Smooth muscle cell (in vitro differentiated cells): ENCODE measurements around the gene ALOX5. TPM values are rescaled to one million over a fixed set of nuclear protein-coding genes. Genes with fewer than 3 reads are reported as not detected.

Source experiments
- DNase-seq: peaks from one replicate; lab custom pipeline; 2025; ENCODE audit not compliant: unreplicated experiment; lab: John Stamatoyannopoulos, UW
- H2AFZ ChIP-seq: fragments of 200-600 bp; sonication (generic); 2 replicates; pipeline ENCODE4 v1.6.0; 2016; ENCODE audit warnings: antibody characterized with exemption, low read depth, mild to moderate bottlenecking
- H3F3A ChIP-seq: fragments of 200-600 bp; sonication (generic); 2 replicates; pipeline ENCODE4 v1.6.0; 2017; ENCODE audit warnings: antibody characterized with exemption, low read depth
- H3K27ac ChIP-seq: fragments of 200-600 bp; sonication (generic); 2 replicates; pipeline ENCODE4 v1.5.1; 2016; ENCODE audit warnings: low read depth, mild to moderate bottlenecking
- H3K27me3 ChIP-seq: fragments of 200-600 bp; sonication (generic); 2 replicates; pipeline ENCODE4 v1.6.1; 2016; ENCODE audit warnings: low read depth, mild to moderate bottlenecking
- H3K36me3 ChIP-seq: fragments of 200-600 bp; sonication (generic); 2 replicates; pipeline ENCODE4 v1.5.1; 2016; ENCODE audit warnings: low read depth
- H3K4me1 ChIP-seq: fragments of 200-600 bp; sonication (generic); 2 replicates; pipeline ENCODE4 v1.5.1; 2016; ENCODE audit warnings: low read depth
- H3K4me2 ChIP-seq: fragments of 200-600 bp; sonication (generic); 2 replicates; pipeline ENCODE4 v1.6.0; 2016; ENCODE audit warnings: mild to moderate bottlenecking
- H3K4me3 ChIP-seq: fragments of 200-600 bp; sonication (generic); 2 replicates; pipeline ENCODE4 v1.5.1; 2016; ENCODE audit warnings: mild to moderate bottlenecking
- H3K79me2 ChIP-seq: fragments of 200-600 bp; sonication (generic); 2 replicates; pipeline ENCODE4 v1.6.0; 2016; ENCODE audit warnings: low read depth, mild to moderate bottlenecking
- H3K9ac ChIP-seq: fragments of 200-600 bp; sonication (generic); 2 replicates; pipeline ENCODE4 v1.6.0; 2016; ENCODE audit warnings: low read depth
- H3K9me3 ChIP-seq: fragments of 200-600 bp; sonication (generic); replicated peaks from 2 replicates; pipeline ENCODE4 v1.5.1; 2016; ENCODE audit warnings: low read depth
- H4K20me1 ChIP-seq: fragments of 200-600 bp; sonication (generic); 2 replicates; pipeline ENCODE4 v1.6.0; 2016; ENCODE audit warnings: low read depth
- WGBS: methylation state at CpG from one replicate; pipeline ENCODE4 v1.1.7; 2016; ENCODE audit warnings: low lambda C conversion rate; 5-methylcytosine and 5-hydroxymethylcytosine counted together
- polyA plus RNA-seq: library from polyadenylated mRNA; unstranded; fragments of >200 nt; fragmentation: Nextera tagmentation; extraction: Ambion mirVana; gene quantifications from 2 replicates; pipeline ENCODE4 v1.2.1, GENCODE V29; 2016
- total RNA-seq: library from RNA; depleted of rRNA; stranded (reverse); fragments of >200 nt; gene quantifications from 2 replicates; pipeline ENCODE4 v1.2.3, GENCODE V29; 2014
- TF ChIP-seq, protein P1 (sequence below): fragments of 200-600 bp; sonication (generic); IDR thresholded peaks from 2 replicates; pipeline ENCODE4 v1.5.1; 2017; ENCODE audit warnings: borderline replicate concordance, mild to moderate bottlenecking, antibody characterized with exemption; ENCODE audit not compliant: insufficient read depth, poor library complexity, severe bottlenecking

Gene ALOX5
- total and polyA plus RNA-seq, 2 experiments from 2014 or later = 0.18 TPM; not detected in 1

DNA sequence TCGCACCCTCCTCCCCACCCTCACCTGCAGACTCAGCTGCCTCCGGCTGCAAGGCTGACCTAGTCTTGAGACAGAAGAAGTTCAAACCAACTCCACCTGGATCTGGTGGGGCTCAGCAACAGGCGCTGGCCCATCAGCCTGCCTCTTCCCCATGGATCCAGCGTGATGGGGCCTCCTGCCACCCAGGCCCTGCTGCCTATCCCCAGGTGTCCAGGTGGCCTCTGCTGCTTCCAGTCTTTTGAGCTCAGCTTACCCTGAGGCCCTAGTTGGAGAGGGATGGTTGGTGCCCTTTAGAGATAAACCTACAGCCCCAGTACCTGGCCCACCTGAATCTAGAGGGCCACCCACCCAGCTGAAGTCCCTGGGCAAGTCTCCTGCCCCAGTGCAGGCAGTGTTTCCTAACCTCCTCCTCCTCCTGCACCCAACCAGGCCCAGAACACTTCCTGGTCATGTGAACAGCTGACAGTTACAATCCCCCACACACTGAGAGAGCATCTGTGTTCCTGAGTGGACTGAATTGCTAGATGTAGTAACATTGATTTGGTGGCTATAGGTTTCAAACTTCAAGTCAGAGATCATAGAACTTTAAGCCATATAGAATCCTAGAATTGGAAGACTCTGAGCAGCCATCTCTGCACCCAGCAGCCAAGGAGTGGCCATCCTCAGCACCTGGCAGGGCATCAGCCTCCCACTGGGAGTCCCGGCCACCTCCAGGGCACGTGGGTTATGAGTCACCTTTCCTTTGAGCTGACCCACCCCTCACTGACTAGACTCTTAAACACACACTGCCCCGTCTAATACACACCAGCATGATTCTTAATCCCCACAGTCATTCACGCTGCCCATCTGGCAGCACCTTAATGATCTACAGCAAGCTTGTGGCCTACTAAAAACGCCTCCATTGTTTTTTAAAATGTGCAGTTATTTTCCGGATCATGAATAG, 51.9 kb downstream of the ALOX5 start:
- no peak for DNase-seq
- TF ChIP-seq, protein P1, sequence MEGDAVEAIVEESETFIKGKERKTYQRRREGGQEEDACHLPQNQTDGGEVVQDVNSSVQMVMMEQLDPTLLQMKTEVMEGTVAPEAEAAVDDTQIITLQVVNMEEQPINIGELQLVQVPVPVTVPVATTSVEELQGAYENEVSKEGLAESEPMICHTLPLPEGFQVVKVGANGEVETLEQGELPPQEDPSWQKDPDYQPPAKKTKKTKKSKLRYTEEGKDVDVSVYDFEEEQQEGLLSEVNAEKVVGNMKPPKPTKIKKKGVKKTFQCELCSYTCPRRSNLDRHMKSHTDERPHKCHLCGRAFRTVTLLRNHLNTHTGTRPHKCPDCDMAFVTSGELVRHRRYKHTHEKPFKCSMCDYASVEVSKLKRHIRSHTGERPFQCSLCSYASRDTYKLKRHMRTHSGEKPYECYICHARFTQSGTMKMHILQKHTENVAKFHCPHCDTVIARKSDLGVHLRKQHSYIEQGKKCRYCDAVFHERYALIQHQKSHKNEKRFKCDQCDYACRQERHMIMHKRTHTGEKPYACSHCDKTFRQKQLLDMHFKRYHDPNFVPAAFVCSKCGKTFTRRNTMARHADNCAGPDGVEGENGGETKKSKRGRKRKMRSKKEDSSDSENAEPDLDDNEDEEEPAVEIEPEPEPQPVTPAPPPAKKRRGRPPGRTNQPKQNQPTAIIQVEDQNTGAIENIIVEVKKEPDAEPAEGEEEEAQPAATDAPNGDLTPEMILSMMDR = no peak
- no peaks in the 10 kb centered on the region for H3K27me3 ChIP-seq
- no peak overlapping the region for H3K9ac ChIP-seq
- no peak overlapping the region for H3K4me2 ChIP-seq
- H3K27ac ChIP-seq = no peak overlapping the region
- no peaks in the 10 kb centered on the region for H3F3A ChIP-seq
- 81% methylated on average over 10 of the region's 10 CpGs for WGBS
- H4K20me1 ChIP-seq = no peaks in the 10 kb centered on the region
- no peaks in the 10 kb centered on the region for H3K9me3 ChIP-seq
- no peaks in the 10 kb centered on the region for H3K79me2 ChIP-seq
- H2AFZ ChIP-seq = no peak overlapping the region
- H3K4me1 ChIP-seq = no peaks in the 10 kb centered on the region
- H3K36me3 ChIP-seq = no peaks in the 10 kb centered on the region
- no peak overlapping the region for H3K4me3 ChIP-seq

DNA sequence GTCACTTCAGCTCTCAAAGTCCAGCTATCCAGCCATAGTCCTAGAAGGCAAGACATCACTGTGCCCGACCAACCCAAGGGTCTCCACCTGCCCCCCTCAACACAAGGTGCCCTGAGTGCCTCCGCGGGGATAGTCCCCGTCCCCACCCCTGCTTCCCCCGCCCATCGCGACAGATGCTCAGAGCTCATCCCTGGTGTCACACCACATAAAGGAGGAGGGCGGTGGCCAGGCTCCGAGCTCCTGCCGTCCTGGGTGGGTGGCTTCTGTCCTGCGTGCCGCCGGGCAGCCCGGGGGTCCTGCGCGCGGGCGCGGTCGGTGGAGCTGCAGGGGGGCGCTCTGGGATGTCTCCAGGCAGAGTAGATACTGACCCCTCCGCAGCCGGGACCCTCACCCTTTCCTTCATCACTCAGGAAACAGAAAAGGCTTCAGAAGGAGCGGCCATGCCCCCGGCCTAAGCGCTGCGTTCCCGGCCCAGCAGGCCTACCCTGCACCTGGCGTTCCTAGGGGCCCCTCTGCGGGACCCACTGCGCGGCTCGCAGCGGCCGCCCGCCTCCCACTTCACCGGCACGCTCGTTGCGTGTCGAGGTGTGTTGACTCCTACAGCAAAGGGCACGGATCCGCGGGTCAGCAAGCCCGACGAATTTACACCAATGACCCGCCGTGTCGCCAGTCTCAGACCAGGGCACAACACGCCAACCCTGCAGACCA, 53.4 kb downstream of the ALOX5 start:
- Histone ChIP-seq H3K27me3 (no peaks in the 10 kb centered on the region), H3K4me3 (no peak overlapping the region), H3K4me1 (no peaks in the 10 kb centered on the region), H3K9me3 (no peaks in the 10 kb centered on the region), H3K27ac (no peak overlapping the region), H4K20me1 (no peaks in the 10 kb centered on the region), H2AFZ (no peak overlapping the region), H3K4me2 (no peak overlapping the region), H3K79me2 (no peaks in the 10 kb centered on the region), H3K9ac (no peak overlapping the region), H3F3A (no peaks in the 10 kb centered on the region), H3K36me3 (no peaks in the 10 kb centered on the region)
- 97% methylated on average over 40 of the region's 50 CpGs for WGBS
- no peak for DNase-seq
- TF ChIP-seq, protein P1 = no peak

- no peaks in the 10 kb centered on the region for H3K27me3 ChIP-seq
- DNase-seq = no peak
- no peak overlapping the region for H3K4me2 ChIP-seq
- no peaks in the 10 kb centered on the region for H3F3A ChIP-seq
- no peaks in the 10 kb centered on the region for H3K79me2 ChIP-seq
- H3K9me3 ChIP-seq = no peaks in the 10 kb centered on the region
- no peak overlapping the region for H2AFZ ChIP-seq
- TF ChIP-seq, protein P1 = no peak
- no peaks in the 10 kb centered on the region for H3K4me1 ChIP-seq
- 91% methylated on average over 14 of the region's 16 CpGs for WGBS
- no peaks in the 10 kb centered on the region for H4K20me1 ChIP-seq
- H3K27ac ChIP-seq = no peak overlapping the region
- H3K4me3 ChIP-seq = no peak overlapping the region
- no peaks in the 10 kb centered on the region for H3K36me3 ChIP-seq
- no peak overlapping the region for H3K9ac ChIP-seq
These were observed 54.0 kb downstream of the ALOX5 start for GRCh38 chr10:45427970-45428366.
